ENCODE measurements around the gene DNAAF1.
A peak's percentile ranks its signal among the peaks of the same experiment; 100 is the strongest.
"Not testable (repeated sequence)": the region's sequence is repeated elsewhere in the genome, so short reads cannot be mapped to it uniquely, and the experiment has no call there.

Gene DNAAF1

GRCh38 chr16:84144859-84145639 is at the start of gene DNAAF1, which contains the start of gene HSDL1:
DNAAF1 (plus strand) TSS chr16:84145308; CDS start chr16:84145441, 133 bp downstream.
HSDL1 (minus strand) TSS chr16:84145177; CDS start chr16:84131321, 13,856 bp downstream.
- peak; percentile 56 for DNase-seq

- DNase-seq, result no peak
These were observed 49.6 kb upstream of the DNAAF1 start for GRCh38 chr16:84095466-84095865.

- DNase-seq, result peak; percentile 49
These were observed 48.6 kb upstream of the DNAAF1 start for GRCh38 chr16:84096447-84097005.

- no peak for DNase-seq
These were observed 46.2 kb upstream of the DNAAF1 start for GRCh38 chr16:84098939-84099338.

GRCh38 chr16:84103678-84104077 is 41.4 kb upstream of the DNAAF1 start:
- no peak for DNase-seq

- no peak for DNase-seq
These were observed 40.9 kb upstream of the DNAAF1 start for GRCh38 chr16:84104231-84104630.

GRCh38 chr16:84105301-84105815 is 39.8 kb upstream of the DNAAF1 start:
- no peak for DNase-seq

GRCh38 chr16:84105948-84106740 is 39.0 kb upstream of the DNAAF1 start:
- no peak for DNase-seq

GRCh38 chr16:84107921-84108320 is 37.2 kb upstream of the DNAAF1 start:
- no peak for DNase-seq

- DNase-seq, result no peak
These were observed 35.3 kb upstream of the DNAAF1 start for GRCh38 chr16:84109598-84110335.

GRCh38 chr16:84110527-84110926 is 34.6 kb upstream of the DNAAF1 start:
- DNase-seq, result no peak

- no peak for DNase-seq
These were observed 33.6 kb upstream of the DNAAF1 start for GRCh38 chr16:84111525-84111924.

- DNase-seq, result not testable (repeated sequence)
These were observed 33.2 kb upstream of the DNAAF1 start for GRCh38 chr16:84111949-84112348.

GRCh38 chr16:84115919-84116719 is 29.0 kb upstream of the DNAAF1 start:
- no peak for DNase-seq

- DNase-seq, result peak; percentile 76
These were observed 28.2 kb upstream of the DNAAF1 start, which contains the start of gene MBTPS1 for GRCh38 chr16:84116720-84117493. MBTPS1 (minus strand) TSS chr16:84116942; CDS start chr16:84101783, 15,159 bp downstream.

- no peak for DNase-seq
These were observed 27.6 kb upstream of the DNAAF1 start for GRCh38 chr16:84117494-84117843.

- not testable (repeated sequence) for DNase-seq
These were observed 26.8 kb upstream of the DNAAF1 start for GRCh38 chr16:84118315-84118714.

GRCh38 chr16:84119368-84119767 is 25.7 kb upstream of the DNAAF1 start:
- peak; percentile 24 for DNase-seq

GRCh38 chr16:84120023-84120422 is 25.1 kb upstream of the DNAAF1 start:
- no peak for DNase-seq

GRCh38 chr16:84121007-84121406 is 24.1 kb upstream of the DNAAF1 start:
- no peak for DNase-seq

Measured in NCI-H2029 (cell line).